ENCODE data around the gene CDH4. TPM values are rescaled to one million over a fixed set of nuclear protein-coding genes. Genes with fewer than 3 reads are reported as not detected.

The CDH4 gene
- total RNA-seq, 1 donor from 2014 or later = 0.06 TPM

DNA sequence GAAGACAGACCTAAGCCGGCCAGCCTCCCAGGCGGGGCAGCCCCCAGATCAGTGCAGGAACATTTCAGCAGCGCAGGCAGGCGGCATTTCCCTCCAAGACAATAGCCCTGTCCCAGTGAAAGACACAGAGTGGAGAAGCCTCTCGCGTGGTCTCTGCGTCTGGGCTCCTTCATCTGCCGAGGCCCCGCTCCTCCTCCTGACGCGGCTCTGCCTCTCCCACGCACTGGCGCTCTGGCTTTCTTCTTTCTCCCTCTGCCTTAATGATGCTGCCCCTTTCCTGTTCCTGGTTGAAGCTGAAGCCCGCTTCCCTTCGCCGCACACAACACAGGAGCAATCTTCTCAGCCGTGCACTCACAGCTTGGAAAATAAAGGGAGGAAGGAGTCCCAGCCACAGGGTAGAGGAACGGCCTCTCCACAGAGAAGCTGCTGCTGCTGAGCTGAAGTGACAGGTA, 347.5 kb downstream of the CDH4 start:
- H3K9me3 ChIP-seq = peaks cover 17% of the 10 kb centered on the region
- no peaks in the 10 kb centered on the region for H3K27me3 ChIP-seq (ENCODE audit: low read depth)
- H3K36me3 ChIP-seq = no peaks in the 10 kb centered on the region
- intact Hi-C loops (cut with DNase I) = no loop called here
- no peak for ATAC-seq
- H3K4me3 ChIP-seq = no peak overlapping the region
- DNase-seq = peak; percentile 25
- no peaks in the 10 kb centered on the region for H3K4me1 ChIP-seq
- no peak for TF ChIP-seq CTCF (IDR thresholded peaks at IDR 0.05)
- no peak overlapping the region for H3K27ac ChIP-seq

DNA sequence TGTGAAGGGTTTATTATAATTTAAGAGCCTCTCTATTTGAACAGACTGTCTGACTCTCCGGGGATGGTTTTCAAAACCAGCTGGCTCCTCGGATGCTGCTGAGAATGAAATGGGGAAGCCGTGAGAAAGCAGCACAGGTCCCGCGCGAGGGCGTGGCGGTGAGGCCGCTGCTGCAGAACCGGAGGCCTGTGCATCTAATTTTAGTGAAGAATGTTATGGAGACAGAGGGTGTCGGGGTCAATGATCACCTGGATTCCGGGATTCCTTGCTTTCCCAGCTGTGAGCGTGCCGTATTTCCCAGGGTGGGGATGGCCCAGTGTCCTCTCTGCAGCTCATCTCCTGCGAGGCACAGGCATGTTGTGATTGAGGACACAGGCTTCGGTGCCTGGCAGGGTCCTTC, 348.0 kb downstream of the CDH4 start:
- ATAC-seq (no peak), DNase-seq (no peak)
- Histone ChIP-seq H3K4me1 (no peaks in the 10 kb centered on the region), H3K27me3 (ENCODE audit: low read depth) (no peaks in the 10 kb centered on the region), H3K9me3 (peaks cover 17% of the 10 kb centered on the region), H3K36me3 (no peaks in the 10 kb centered on the region), H3K27ac (no peak overlapping the region), H3K4me3 (no peak overlapping the region)
- no peak for TF ChIP-seq CTCF (IDR thresholded peaks at IDR 0.05)
- intact Hi-C loops (cut with DNase I) = no loop called here

DNA sequence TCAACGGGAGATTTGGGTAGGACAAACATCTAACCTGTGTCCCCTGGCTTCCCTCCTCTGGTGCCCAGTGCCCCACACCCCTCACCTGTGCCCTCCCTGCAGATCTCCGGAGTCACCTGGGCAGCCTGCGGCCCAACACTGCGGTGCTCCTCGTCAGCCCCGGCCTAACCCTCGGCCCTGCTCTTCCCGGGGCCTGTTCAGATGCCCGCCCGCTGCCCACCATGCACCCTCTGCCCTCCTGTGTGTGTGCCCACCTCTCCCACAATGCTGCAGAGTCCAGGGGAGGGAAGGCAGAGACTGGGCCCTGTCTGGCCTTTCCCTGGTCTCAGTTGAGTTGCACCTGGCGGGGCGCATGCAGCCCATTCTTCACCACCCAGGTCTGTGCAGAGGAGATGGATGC, 349.3 kb downstream of the CDH4 start:
- Histone ChIP-seq H3K4me1 (no peaks in the 10 kb centered on the region), H3K9me3 (peaks cover 9% of the 10 kb centered on the region), H3K36me3 (no peaks in the 10 kb centered on the region), H3K27me3 (ENCODE audit: low read depth) (no peaks in the 10 kb centered on the region), H3K4me3 (no peak overlapping the region), H3K27ac (no peak overlapping the region)
- no peak for TF ChIP-seq CTCF (IDR thresholded peaks at IDR 0.05)
- DNase-seq = no peak
- no peak for ATAC-seq
- intact Hi-C loops (cut with DNase I) = no loop called here

DNA sequence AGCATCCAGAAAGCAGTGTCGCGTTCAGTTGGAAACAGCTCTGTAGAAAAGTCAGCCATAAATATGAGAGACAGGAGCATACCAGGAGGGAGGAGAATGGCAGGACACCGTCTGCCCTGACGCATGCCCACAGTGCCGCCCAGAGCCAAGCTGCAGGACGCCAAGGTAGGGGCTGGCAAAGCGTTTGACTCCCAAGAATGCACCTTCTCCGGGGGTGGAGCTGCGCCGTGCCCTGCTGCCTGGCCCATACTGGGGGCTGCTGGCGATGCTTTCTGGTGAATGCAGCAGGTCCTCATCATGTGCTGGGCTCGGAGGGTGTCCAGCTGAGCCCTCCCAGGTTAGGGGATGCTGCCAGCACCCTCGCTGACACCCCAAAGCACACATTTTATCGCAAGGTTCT, 349.8 kb downstream of the CDH4 start:
- Histone ChIP-seq H3K36me3 (no peaks in the 10 kb centered on the region), H3K27me3 (ENCODE audit: low read depth) (no peaks in the 10 kb centered on the region), H3K27ac (no peak overlapping the region), H3K4me3 (no peak overlapping the region), H3K4me1 (no peaks in the 10 kb centered on the region), H3K9me3 (peaks cover 4% of the 10 kb centered on the region)
- DNase-seq (no peak), ATAC-seq (no peak)
- no peak for TF ChIP-seq CTCF (IDR thresholded peaks at IDR 0.05)
- intact Hi-C loops (cut with DNase I) = no loop called here

DNA sequence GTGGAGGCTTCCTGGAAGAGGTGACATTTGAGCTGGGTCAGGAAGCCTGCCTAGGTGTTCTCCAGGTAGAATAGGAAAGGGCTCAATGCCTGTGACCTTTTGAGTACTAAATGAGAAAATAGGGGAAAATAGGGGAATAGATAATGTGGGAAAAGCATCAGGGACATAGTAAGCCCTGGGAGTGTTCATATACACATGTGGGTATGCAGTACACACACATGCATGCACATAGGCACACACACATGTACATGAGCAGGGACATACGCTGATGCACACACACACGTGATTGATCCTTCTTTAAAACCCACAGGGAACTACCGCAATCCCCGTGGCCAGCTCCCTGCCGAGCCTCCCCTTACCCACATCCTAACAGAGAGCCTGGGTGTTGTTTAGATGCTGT, 351.7 kb downstream of the CDH4 start:
- H3K27me3 ChIP-seq (ENCODE audit: low read depth) = no peaks in the 10 kb centered on the region
- no peak overlapping the region for H3K4me3 ChIP-seq
- intact Hi-C loops (cut with DNase I) = no loop called here
- no peaks in the 10 kb centered on the region for H3K36me3 ChIP-seq
- ATAC-seq (no peak), DNase-seq (no peak)
- H3K4me1 ChIP-seq = no peaks in the 10 kb centered on the region
- no peak for TF ChIP-seq CTCF (IDR thresholded peaks at IDR 0.05)
- no peak overlapping the region for H3K27ac ChIP-seq
- H3K9me3 ChIP-seq = no peaks in the 10 kb centered on the region

DNA sequence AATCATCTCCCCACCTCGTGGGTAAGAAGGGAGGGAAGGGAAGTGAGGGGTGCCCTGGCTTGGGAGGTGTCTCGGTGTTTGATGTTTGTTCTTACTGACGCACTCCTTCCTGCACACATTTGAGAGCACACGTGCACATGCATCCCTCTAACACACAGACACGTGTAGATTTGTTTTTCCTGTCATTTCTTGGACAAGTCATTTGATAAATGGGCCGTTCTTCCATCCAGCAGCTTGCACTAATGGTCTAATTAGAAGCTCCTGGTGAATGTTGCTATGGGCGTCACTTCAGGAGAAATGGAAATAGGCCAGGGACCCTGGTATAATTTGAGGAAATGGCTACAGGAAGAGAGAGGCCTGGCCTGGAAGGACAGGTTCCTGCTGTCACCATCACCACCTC, 352.5 kb downstream of the CDH4 start:
- Histone ChIP-seq H3K4me1 (no peaks in the 10 kb centered on the region), H3K27me3 (ENCODE audit: low read depth) (no peaks in the 10 kb centered on the region), H3K36me3 (no peaks in the 10 kb centered on the region), H3K27ac (no peak overlapping the region), H3K9me3 (no peaks in the 10 kb centered on the region), H3K4me3 (no peak overlapping the region)
- intact Hi-C loops (cut with DNase I) = no loop called here
- ATAC-seq = no peak
- DNase-seq = no peak
- TF ChIP-seq CTCF (IDR thresholded peaks at IDR 0.05) = no peak
